PC-3 (cell line): ENCODE data around the gene FUCA2. TPM values are rescaled to one million over a fixed set of nuclear protein-coding genes. Genes with fewer than 3 reads are reported as not detected.

ENCODE experiments used
- ATAC-seq: fragments of 200-7000 bp; cut with Tn5 transposase; 2 replicates; pipeline ENCODE4 v1.9.1; 2020; ENCODE audit warnings: mild to moderate bottlenecking, moderate library complexity
- BruUV-seq: library from RNA; stranded (reverse); fragments of 400-500 nt; replicated peaks from 2 replicates; lab custom pipeline; 2021; lab: Mats Ljungman, UMichigan
- CTCF ChIA-PET: fragments of 300-600 bp; sonication (Branson Sonifier 250); formaldehyde crosslinking; loops from one replicate; lab custom pipeline; 2022; ENCODE audit warnings: antibody characterized with exemption; lab: Charles Lee
- POLR2A ChIA-PET: fragments of 300-600 bp; sonication (Branson Sonifier 250); formaldehyde crosslinking; loops from one replicate; lab custom pipeline; 2022; ENCODE audit warnings: antibody characterized with exemption; ENCODE audit not compliant: unreplicated experiment; lab: Charles Lee
- DNase-seq: peaks from one replicate; pipeline ENCODE4 v3.0.0-alpha.2; 2015
- H2AFZ ChIP-seq: fragments of 300-600 bp; sonication (generic); 2 replicates; pipeline ENCODE4 v1.6.0; 2016; ENCODE audit warnings: antibody characterized with exemption, low read length
- H3F3A ChIP-seq: fragments of 300-600 bp; sonication (generic); one replicate; pipeline ENCODE4 v1.6.0; 2017; ENCODE audit warnings: antibody characterized with exemption, low read length, control low read depth, mild to moderate bottlenecking; ENCODE audit not compliant: unreplicated experiment
- H3K27ac ChIP-seq: fragments of 300-600 bp; sonication (generic); 2 replicates; pipeline ENCODE4 v1.5.1; 2016; ENCODE audit warnings: mild to moderate bottlenecking, low read length
- H3K27me3 ChIP-seq: fragments of 300-600 bp; sonication (generic); 2 replicates; pipeline ENCODE4 v1.6.1; 2016; ENCODE audit warnings: low read length, mixed read lengths
- H3K36me3 ChIP-seq: fragments of 300-600 bp; sonication (generic); 2 replicates; pipeline ENCODE4 v1.6.1; 2016; ENCODE audit warnings: low read depth, mixed run types, low read length, mixed read lengths
- H3K4me1 ChIP-seq: fragments of 300-600 bp; sonication (generic); 2 replicates; pipeline ENCODE4 v1.5.1; 2016; ENCODE audit warnings: low read length; ENCODE audit not compliant: insufficient read depth
- H3K4me2 ChIP-seq: fragments of 300-600 bp; sonication (generic); 2 replicates; pipeline ENCODE4 v1.6.0; 2016; ENCODE audit warnings: low read length
- H3K4me3 ChIP-seq: fragments of 300-600 bp; sonication (generic); 2 replicates; pipeline ENCODE4 v1.5.1; 2016; ENCODE audit warnings: mild to moderate bottlenecking, low read length, mixed read lengths
- H3K79me2 ChIP-seq: fragments of 300-600 bp; sonication (generic); 2 replicates; pipeline ENCODE4 v1.6.1; 2017; ENCODE audit warnings: low read length, mixed read lengths
- H3K9ac ChIP-seq: fragments of 300-600 bp; sonication (generic); 2 replicates; pipeline ENCODE4 v1.6.0; 2016; ENCODE audit warnings: mild to moderate bottlenecking, low read length
- H3K9me2 ChIP-seq: fragments of 300-600 bp; sonication (generic); replicated peaks from 2 replicates; pipeline ENCODE4 v1.6.1; 2016; ENCODE audit warnings: mixed run types, low read length, mixed read lengths
- H3K9me3 ChIP-seq: fragments of 300-600 bp; sonication (generic); 2 replicates; pipeline ENCODE4 v1.6.1; 2016; ENCODE audit warnings: low read length, mixed read lengths
- H4K20me1 ChIP-seq: fragments of 300-600 bp; sonication (generic); 2 replicates; pipeline ENCODE4 v1.6.1; 2016; ENCODE audit warnings: low read length, mixed read lengths
- EZH2 ChIP-seq: fragments of 300-600 bp; sonication (generic); IDR thresholded peaks from one replicate; pipeline ENCODE4 v1.6.1; 2017; ENCODE audit warnings: antibody characterized with exemption, mild to moderate bottlenecking, low read length; ENCODE audit not compliant: unreplicated experiment
- EZH2phosphoT487 ChIP-seq: fragments of 300-600 bp; sonication (generic); IDR thresholded peaks from 2 replicates; pipeline ENCODE4 v1.6.1; 2018; ENCODE audit warnings: mild to moderate bottlenecking, antibody characterized with exemption, low read length, borderline replicate concordance
- intact Hi-C: fragments of 100-400 bp; cut with micrococcal nuclease; formaldehyde crosslinking; loops from 2 replicates; pipeline ENCODE4 v1.9.0; 2023
- total RNA-seq: library from RNA; depleted of rRNA; stranded (reverse); fragments of >200 nt; gene quantifications from 2 replicates; pipeline ENCODE4 v1.2.3, GENCODE V29; 2014
- TF ChIP-seq, protein P1 (sequence below): fragments of 300-600 bp; sonication (generic); conservative IDR thresholded peaks from 2 replicates; pipeline ENCODE4 v1.5.1; 2017; ENCODE audit warnings: antibody characterized with exemption, low read depth, mild to moderate bottlenecking, low read length

Gene FUCA2
- total RNA-seq, 1 experiment from 2014 or later, result 52.8 TPM

DNA sequence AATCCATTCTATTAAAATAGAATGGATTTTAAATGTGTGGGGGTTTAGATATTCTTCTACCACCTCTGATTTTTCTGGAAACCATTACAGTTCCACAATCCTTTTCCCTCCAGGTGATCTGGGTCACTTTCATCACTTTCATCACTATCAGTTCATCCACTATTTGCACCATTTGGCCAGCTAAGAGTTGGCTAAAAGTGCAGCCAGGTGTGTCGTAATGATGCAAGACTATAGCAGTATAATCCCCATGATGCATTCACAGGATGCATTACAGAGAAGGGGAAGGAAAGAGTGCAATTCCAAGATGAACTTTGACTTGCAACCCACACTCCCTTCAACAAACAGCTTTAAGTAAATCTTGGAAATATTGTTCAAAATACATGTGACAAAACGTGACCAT is 4.9 kb downstream of the FUCA2 start:
- TF ChIP-seq, protein P1, sequence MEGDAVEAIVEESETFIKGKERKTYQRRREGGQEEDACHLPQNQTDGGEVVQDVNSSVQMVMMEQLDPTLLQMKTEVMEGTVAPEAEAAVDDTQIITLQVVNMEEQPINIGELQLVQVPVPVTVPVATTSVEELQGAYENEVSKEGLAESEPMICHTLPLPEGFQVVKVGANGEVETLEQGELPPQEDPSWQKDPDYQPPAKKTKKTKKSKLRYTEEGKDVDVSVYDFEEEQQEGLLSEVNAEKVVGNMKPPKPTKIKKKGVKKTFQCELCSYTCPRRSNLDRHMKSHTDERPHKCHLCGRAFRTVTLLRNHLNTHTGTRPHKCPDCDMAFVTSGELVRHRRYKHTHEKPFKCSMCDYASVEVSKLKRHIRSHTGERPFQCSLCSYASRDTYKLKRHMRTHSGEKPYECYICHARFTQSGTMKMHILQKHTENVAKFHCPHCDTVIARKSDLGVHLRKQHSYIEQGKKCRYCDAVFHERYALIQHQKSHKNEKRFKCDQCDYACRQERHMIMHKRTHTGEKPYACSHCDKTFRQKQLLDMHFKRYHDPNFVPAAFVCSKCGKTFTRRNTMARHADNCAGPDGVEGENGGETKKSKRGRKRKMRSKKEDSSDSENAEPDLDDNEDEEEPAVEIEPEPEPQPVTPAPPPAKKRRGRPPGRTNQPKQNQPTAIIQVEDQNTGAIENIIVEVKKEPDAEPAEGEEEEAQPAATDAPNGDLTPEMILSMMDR, result no peak
- no peak for TF ChIP-seq EZH2phosphoT487
- TF ChIP-seq EZH2, result no peak
- H3K4me3 ChIP-seq, result no peak overlapping the region
- H3K9me2 ChIP-seq, result no peaks in the 10 kb centered on the region
- H3K9me3 ChIP-seq, result no peaks in the 10 kb centered on the region
- no peak overlapping the region for H3K27ac ChIP-seq
- H3K27me3 ChIP-seq, result no peaks in the 10 kb centered on the region
- no peaks in the 10 kb centered on the region for H3F3A ChIP-seq
- H3K4me1 ChIP-seq, result peaks cover 15% of the 10 kb centered on the region
- ChIA-PET CTCF (no interaction called here), POLR2A (no interaction called here)
- no TSS peak for BruUV-seq
- peaks cover 14% of the 10 kb centered on the region for H3K36me3 ChIP-seq
- H3K4me2 ChIP-seq, result no peak overlapping the region
- H3K9ac ChIP-seq, result no peak overlapping the region
- no peak overlapping the region for H2AFZ ChIP-seq
- no peak for ATAC-seq
- H4K20me1 ChIP-seq, result 0 out of 2 replicates have a peak, but pooled peaks cover 3% of the 10 kb centered on the region
- intact Hi-C loops, result no loop called here
- no peak for DNase-seq
- peaks cover 35% of the 10 kb centered on the region for H3K79me2 ChIP-seq

DNA sequence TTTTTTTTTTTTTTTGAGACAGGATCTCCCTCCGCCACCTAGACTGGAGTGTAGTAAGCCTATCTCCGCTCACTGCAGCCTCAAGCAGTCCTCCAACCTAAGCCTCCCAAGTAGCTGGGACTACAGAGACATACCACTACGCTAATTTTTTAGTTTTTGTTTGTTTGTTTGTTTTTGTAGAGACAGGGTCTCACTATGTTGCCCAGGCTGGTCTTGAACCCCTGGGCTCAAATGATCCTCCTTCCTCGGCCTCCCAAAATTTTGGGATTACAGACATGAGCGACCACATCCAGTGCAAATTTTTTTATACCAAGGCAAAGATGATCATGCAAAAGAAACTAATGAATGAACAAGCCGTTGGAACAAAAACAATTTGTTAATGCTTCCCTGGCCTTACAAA is 5.3 kb downstream of the FUCA2 start:
- Histone ChIP-seq H3K9me2 (no peaks in the 10 kb centered on the region), H2AFZ (no peak overlapping the region), H3F3A (no peaks in the 10 kb centered on the region), H3K4me2 (no peak overlapping the region), H3K79me2 (peaks cover 33% of the 10 kb centered on the region), H3K27ac (no peak overlapping the region), H3K36me3 (peaks cover 19% of the 10 kb centered on the region), H3K27me3 (no peaks in the 10 kb centered on the region), H3K4me3 (no peak overlapping the region), H3K9ac (no peak overlapping the region), H4K20me1 (0 out of 2 replicates have a peak, but pooled peaks cover 3% of the 10 kb centered on the region), H3K9me3 (no peaks in the 10 kb centered on the region), H3K4me1 (peaks cover 14% of the 10 kb centered on the region)
- POLR2A ChIA-PET, result no interaction called here
- DNase-seq, result no peak
- intact Hi-C loops, result no loop called here
- no TSS peak for BruUV-seq
- CTCF ChIA-PET, result no interaction called here
- no peak for TF ChIP-seq EZH2
- no peak for TF ChIP-seq EZH2phosphoT487
- TF ChIP-seq, protein P1, result no peak
- ATAC-seq, result no peak

GRCh38 chr6:143505537-143505936 is 6.0 kb downstream of the FUCA2 start:
- BruUV-seq, result no TSS peak
- POLR2A ChIA-PET, result no interaction called here
- DNase-seq (no peak), ATAC-seq (no peak)
- Histone ChIP-seq H3K4me3 (no peak overlapping the region), H3F3A (no peaks in the 10 kb centered on the region), H3K4me2 (no peak overlapping the region), H3K27ac (no peak overlapping the region), H3K4me1 (peaks cover 9% of the 10 kb centered on the region), H3K27me3 (no peaks in the 10 kb centered on the region), H2AFZ (no peak overlapping the region), H4K20me1 (0 out of 2 replicates have a peak, but pooled peaks cover 3% of the 10 kb centered on the region), H3K36me3 (peaks cover 20% of the 10 kb centered on the region), H3K9ac (no peak overlapping the region), H3K9me2 (no peaks in the 10 kb centered on the region), H3K79me2 (peaks cover 27% of the 10 kb centered on the region), H3K9me3 (no peaks in the 10 kb centered on the region)
- intact Hi-C loops, result no loop called here
- TF ChIP-seq, protein P1, result no peak
- TF ChIP-seq EZH2 (no peak), EZH2phosphoT487 (no peak)
- CTCF ChIA-PET, result no interaction called here
